Bone marrow (tissue), 2 donors: ENCODE data around the gene RIPPLY3.
"Not testable (repeated sequence)": the region's sequence is repeated elsewhere in the genome, so short reads cannot be mapped to it uniquely, and the experiment has no call there.

ENCODE experiments used
- DNase-seq, 2 donors: peaks; one replicate each; lab custom pipeline; 2025; lab: John Stamatoyannopoulos, UW

The RIPPLY3 gene

DNA sequence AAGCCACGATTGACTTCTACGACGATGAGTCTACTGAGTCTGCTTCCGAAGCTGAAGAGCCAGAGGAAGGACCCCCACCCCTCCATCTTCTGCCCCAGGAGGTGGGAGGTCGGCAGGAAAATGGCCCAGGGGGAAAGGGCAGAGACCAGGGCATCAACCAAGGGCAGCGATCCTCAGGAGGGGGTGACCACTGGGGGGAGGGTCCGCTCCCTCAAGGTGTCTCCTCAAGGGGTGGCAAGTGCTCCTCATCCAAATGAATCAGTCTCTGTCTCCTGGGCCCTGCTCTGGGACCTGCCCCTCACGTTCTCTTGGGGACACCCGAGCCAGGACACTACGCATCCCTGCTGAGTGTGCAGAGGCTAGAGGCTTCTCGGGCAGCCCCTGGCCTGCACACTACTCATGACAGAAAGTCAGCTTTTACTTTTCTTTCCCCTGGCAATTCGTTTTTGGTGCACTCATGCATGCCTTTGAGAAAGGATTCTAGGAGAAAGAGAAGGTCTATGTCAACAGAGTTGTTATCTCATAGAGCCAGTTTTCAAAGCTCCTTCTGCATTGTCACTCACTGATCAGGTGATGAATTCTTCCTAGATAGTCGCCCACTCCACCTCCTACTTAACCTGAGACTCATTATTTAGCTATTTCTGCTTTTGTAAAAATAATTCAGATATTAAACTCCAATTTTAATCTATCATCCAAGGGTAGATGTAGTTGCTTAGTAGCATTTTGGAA is 11.6 kb downstream of the RIPPLY3 start:
- DNase-seq: no peak

DNA sequence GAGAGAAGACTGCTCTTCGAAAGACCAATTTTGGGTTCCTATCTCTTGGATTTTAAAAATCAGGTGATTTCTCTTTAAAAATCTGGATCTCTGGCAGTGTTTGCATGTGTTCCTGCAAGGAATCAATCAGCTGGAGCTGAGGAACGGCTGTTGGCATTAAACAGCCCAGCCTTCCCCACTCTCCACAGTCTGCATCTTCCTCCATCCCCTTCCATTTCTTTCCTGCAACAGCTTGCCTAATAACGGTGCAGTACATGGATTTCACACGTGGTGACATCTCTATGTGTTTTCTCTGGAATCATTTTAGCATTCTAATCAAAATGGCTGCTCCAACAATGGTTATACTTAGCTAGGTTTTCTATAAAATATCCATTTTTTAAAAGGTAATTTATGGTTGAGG is 20.0 kb downstream of the RIPPLY3 start:
- no peak for DNase-seq

DNA sequence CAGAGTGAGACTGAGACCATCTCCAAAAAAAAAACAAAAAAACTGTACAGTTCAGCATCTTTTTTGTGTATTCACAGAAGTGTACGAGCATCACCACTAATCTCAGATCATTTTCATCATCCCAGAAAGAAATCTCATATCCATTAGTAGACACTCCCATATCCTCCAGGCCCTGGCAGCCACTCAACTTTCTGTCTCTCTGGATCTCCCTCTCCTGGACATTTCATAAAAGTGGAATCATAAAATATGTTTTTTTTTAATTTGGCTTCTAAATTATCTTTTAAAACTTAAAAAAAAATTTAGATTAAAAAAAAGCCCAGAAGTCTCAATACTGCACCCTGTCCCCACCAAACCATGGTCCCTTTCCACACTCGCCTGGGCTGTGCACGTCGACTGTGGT is 22.1 kb downstream of the RIPPLY3 start:
- DNase-seq: no peak

DNA sequence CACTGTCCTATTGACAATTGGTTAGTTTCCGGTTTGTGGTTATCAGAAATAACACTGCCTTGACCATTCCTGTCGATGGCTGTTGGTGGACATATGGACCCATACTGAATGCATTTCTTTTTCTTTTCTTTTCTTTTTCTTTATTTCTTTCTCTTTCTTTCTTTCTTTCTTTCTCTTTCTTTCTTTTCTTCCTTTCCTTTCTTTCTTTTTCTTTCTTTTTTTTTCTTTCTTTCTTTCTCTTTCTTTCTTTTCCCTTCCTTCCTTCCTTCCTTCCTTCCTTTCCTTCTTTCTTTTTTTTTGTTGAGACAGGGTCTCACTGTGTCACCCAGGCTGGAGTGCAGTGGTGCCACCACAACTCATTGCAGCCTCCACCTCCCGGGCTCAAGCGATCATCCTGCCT is 24.4 kb downstream of the RIPPLY3 start:
- no peak for DNase-seq

DNA sequence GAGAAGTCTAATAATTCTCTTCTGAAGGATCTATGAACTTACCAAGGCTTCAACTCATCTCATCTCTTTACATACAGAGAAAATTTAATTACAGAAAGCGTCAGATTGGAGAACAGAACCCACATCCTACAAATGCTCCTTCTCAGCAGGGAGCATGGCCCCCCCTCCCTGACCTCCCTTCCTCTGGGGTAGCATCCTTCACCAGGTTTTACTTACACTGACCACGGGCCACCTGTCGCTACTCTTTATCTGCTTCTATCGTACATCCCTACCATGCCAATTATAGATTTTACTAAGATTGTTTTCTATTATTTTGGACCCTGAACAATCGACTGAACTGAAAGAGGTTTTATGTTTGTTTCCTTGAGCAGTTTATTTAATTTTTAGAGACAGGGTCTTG is 25.8 kb downstream of the RIPPLY3 start:
- DNase-seq: no peak

DNA sequence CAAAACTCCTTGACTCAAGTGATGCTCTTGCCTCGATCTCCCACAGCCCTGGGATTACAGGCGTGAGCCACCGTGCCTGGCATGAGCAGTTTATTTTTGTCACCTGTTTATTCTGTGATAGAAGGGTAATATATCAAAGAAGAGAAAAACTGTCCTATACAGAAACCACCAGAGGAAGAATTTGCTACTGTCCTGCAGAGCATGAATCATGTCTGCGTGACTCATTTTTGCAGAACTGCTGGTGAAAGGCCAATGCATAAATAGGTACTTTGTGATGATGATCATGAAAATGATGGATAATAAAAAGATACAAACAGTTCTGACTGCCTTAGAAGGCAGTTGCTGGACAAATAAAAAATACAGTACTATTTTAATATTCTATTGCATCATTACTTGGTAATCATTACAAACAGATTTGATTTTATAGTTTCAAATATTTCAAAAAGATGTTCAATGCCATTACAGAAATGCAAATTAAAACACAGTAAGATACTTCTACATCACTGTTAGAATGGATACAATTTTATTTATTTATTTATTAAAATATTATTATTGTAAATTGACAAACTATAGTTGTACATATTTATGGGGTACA is 26.5 kb downstream of the RIPPLY3 start:
- peak in 1 of 2 donors; percentile 75 for DNase-seq

DNA sequence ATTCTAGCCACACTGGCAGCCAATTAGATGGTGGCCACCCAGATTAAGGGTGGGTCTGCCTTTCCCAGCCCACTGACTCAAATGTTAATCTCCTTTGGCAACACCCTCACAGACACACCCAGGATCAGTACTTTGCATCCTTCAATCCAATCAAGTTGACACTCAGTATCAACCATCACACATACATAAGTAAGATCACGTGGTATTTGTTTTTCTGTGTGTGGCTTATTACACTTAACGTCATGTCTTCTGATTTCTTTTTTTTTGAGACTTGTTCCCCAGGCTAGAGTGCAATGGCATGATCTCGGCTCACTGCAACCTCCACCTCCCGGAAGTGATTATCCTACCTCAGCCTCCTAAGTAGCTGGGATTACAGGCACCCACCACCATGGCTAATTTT is 27.9 kb downstream of the RIPPLY3 start:
- not testable (repeated sequence) for DNase-seq

DNA sequence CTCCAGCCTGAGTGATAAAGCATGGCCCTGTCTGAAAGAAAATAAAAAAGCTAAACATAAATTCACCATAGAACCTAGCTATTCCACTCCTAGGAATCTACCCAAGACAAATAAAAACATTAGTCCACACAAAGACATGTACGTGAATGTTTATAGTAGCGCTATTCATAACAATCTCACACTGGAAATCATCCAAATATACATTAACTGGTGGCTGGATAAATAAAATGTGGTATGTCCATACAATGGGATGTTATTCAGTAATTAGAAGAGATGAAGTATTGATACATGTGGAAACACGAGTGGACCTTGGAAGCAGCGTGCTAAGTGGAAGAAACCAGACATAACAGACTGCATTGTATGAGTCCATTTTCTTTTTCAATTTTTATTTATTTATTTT is 29.7 kb downstream of the RIPPLY3 start:
- no peak for DNase-seq

DNA sequence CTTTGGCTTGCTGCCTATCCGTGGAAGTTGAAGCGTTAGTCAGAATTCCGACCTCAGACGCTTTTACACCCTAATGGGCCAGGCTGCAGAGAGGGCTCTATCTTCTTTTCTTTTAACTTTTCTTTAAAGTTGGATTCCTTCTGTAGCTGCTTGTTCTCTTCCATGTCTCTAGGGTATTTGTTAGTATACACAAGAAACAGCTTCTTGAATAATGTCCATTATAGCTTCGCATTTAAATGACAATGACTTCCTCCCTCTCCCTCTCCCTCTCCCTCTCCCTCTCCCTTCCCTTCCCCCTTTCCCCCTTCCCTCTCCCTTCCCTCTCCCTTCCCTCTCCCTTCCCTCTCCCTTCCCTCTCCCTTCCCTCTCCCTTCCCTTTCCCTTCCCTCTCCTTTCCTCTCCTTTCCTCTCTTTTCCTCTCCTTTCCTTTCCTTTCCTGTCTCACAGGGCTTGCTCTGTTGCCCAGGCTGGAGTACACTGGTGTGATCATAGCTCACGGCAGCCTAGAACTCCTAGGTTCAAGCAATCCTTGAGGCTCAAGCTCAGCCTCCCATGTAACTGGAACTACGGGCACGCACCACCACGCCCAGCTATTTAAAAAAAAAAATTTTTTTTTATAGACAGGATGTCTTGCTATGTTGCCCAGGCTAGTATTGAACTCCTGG is 33.0 kb downstream of the RIPPLY3 start:
- DNase-seq: no peak

DNA sequence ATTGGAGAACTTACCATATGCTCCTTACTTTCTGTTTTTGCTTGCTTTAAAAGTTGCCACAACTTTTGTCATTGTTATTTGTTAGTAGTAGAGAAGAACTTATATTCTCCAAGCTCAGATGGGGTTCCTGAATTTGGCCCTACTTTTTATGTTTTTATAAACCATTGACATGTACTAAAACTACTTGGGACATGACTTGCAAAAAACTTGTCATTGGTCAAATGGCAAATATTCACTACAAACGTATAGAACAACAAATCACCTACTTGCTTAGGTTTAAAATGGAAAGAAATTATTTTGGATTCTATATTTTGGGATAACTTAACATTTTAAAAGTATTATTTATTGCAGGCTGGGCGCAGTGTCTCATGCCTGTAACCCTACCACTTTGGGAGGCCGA is 33.7 kb downstream of the RIPPLY3 start:
- no peak for DNase-seq

DNA sequence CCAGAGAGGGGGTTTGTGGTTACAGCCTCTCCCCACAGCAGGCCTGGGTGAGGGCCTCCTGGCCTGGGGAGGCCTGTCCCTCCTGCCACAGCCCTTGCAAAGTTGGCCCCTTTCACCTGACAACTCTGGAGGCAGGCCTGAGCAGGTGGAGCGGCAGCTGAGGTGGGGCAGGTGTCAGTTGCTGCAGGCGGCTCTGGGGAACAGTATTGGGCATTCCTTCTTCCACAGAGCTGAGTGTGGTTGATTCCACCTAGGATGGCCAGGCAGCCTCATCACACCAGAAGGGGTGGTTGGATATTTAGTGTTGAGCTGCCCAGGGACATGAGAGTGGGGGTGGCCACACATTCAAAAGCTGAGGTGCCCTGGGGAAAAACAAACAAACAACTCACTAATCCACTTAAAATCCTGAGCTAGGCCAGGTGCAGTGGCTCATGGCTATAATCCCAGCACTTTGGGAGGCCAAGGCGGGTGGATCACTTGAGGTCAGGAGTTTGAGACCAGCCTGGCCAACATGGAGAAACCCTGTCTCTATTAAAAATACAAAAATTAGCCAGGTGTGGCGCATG is 35.3 kb downstream of the RIPPLY3 start:
- DNase-seq: no peak

DNA sequence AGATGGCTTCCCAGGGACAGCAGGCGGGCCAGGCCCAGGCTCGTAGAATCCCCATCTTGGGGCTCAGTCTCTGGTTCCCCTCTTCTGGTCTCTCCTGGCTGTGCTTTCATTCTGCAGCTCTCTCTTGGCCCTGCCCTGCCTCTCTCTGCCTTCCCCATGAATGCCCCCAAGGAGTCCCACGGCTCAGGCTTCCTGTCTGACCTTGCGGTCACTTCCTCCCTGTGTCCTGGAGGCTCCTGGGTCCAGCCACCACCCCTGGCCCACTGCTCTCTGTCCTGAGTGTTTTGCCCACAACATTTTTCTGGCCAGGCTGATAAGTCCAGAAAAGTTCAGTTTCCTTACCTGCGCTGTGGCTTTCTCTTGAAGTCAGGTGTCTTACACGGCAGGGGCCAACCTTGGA is 37.3 kb downstream of the RIPPLY3 start:
- no peak for DNase-seq

DNA sequence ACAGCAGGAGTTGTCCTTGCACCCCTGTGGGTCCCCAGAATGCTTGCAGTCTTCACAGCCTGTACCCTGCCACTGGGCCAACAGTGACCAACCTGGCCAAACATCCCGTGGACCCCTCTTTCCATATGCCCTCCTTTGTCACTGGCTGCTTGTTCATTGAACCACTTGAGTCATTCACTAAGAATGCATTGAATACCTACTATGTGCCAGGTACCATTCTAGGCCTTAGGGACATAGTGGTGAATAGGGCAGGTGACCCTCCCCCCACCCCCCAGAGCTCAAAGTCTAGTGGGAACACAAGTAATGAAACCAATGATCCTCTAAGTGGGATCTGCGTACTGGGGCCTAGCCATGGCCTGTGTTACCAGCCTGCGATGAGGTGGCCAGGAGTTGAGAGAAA is 38.1 kb downstream of the RIPPLY3 start:
- no peak for DNase-seq

DNA sequence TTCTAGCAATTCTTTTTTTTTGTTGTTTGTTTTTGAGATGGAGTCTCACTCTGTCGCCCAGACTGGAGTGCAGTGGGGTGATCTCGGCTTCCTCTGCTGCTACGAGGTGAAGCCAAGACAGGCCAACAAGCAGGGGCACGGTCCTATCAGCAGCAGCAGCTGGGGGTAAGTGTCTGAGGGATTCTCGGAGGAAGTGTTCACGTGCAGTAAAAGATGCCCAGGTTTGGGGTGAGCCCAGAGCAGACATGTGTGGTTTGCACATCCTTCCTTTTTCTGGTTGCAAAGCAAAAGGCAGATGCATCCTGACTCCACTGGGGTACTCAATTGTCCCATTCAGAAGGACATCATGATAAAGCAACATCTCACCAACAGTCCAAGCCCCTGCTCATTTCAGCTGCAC is 38.6 kb downstream of the RIPPLY3 start:
- DNase-seq: peak in 1 of 2 donors; percentile 100

DNA sequence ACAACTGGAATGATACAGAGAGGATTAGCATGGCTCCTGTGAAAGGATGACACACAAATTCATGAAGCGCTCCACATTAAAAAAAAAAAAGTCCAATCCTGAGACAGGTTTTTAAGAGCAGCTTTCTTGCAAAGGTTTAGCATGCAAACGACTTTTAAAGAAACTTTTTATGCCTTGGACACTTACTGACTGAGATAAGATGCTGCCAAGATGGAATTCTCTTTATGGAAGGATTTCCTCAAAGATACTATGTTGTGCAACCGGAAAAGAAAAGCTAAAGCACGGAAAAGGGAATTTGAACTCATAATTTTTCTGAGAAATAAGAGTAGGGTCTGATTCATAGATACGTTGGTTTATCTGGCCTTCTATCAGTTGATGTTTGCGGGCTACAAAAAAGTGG is 39.1 kb downstream of the RIPPLY3 start:
- DNase-seq: peak in 1 of 2 donors; percentile 50

DNA sequence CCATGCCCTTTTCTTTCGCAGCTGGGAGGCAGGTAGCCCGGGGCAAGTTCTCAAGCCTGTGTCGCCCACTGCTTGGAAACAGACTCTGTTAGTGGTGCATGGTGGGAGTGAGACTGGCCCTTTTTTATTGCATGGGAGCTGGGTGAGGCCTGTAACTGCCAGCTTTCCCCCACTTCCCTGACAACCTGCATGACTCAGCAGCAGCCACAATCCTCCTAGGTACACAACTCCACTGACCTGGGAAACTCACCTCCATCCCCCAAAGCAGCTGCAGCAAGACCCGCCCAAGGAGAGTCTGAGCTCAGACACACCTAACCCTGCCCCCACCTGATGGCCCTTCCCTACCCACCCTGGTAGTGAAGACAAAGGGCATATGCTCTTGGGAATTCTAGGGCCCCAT is 40.6 kb downstream of the RIPPLY3 start:
- no peak for DNase-seq

DNA sequence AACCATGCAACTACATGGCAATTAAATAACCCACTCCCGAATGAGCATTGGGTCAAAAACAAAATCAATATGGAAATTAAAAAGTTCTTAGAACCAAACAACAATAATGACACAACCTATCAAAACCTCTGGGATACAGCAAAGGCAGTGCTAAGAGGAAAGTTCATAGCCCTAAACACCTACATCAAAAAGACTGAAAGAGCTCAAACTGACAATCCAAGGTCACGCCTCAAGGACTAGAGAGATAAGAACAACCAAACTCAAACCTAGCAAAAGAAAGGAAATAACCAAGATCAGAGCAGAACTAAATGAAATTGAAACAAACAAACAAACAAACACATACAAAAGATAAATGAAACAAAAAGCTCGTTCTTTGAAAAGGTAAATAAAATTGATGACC is 43.2 kb downstream of the RIPPLY3 start:
- not testable (repeated sequence) for DNase-seq

DNA sequence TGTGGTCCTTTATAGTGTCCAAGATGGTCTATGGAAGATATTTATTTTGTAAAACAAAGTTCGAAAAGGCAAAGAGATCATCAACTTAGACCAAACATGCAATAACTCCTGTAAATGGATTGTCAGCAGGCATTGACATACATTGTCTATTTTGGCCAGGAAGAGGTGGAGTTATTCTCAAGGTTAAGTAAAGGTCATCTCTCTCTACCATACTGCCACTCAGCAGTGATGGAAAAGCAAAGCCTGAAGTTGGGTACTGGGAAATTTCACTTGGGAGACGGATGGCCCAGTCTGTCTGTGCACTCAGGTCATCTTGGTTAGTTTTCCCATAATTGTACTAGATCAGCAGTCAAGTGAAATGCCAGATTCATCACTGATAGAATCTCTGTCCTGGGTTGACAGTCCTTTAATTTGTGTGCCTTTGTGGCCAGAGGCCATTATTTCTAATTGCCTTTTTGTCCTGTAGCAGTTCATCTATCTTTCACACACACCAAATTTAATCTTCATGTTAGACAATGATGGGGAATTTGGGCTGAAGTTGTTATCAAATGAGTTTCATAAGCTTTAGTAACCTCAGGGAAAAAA is 48.9 kb downstream of the RIPPLY3 start:
- no peak for DNase-seq

DNA sequence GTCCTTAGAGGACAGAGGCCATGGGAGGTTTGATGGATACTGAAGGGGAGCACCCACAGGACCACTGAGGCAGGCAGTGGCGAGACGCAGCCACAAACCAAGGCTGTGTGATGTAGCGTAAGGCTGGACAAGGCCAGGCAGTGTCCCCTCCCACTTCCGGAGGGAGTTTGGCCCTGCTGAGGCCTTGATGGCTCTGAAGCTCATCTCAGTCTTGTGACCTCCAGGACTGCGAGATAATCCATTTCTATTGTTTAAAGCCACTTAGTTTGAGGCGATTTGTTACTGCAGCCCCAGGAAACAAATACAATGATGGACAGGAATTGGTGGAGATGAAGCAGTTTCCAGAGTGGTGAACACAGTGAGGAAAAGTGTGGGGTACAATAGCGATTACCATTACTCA is 51.1 kb downstream of the RIPPLY3 start:
- no peak for DNase-seq

DNA sequence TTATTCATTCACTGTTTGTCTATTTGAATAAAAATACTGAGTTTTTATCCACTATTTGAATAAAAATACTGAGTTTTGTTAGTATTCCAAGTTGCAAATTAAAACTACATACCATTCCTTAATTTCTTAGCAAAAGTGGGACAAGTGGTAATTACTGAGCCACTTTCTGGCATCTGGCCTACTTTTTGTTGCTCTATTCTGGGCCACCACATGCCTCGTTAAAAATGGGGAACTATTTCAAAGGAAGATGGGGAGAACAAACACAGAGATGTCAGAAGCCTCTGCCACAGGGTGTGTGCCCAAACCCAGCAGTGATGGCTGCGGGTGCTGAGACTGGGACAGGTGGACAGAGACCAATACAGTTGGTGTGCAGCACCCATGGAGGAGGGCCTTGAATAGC is 51.8 kb downstream of the RIPPLY3 start:
- DNase-seq: peak in 1 of 2 donors; percentile 80

DNA sequence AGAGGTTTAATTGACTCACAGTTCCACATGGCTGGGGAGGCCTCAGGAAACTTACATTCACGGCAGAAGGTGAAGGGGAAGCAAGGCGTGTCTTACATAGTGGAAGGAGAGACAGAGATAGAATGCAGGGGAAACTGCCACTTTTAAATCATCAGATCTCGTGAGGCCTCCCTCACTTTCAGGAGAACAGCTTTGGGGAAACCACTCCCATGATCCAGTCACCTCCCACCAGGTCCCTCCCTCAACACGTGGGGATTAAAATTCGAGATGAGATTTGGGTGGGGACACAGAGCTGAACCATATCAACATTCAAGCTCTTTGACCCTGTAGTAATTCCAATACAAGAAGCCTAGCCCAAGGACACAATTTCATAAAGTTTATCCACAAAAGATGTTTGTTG is 52.7 kb downstream of the RIPPLY3 start:
- no peak for DNase-seq

DNA sequence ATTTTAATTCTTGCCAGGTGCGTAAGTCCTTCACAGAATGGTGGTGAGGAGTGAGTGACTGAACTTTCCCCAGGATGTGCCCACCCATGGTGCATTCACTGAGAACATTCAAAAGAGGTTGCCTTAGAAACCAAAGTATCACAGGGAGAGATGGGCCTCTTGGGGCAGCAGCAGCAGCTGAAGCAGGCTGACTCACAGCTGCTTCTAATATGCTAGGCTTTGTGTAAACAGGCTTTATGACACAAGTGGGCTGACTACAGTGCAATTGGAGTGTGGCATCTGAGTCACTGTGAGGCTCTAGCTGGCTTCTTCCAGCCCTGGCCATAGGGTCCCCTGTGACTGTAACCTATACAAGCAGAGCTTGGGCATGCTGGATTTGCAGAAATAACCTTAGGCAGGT is 53.8 kb downstream of the RIPPLY3 start:
- DNase-seq: peak in 1 of 2 donors; percentile 82
